Measurements from ENCODE around the gene CYP2C9. TPM values are rescaled to one million over a fixed set of nuclear protein-coding genes. Genes with fewer than 3 reads are reported as not detected.

The CYP2C9 gene
- total and polyA plus RNA-seq, 4 experiments from 2014 or later: not detected

- Histone ChIP-seq H3K4me1 (ENCODE audit: insufficient read depth, low read length) (no peaks in the 10 kb centered on the region), H3K36me3 (ENCODE audit: insufficient read depth, low read length) (no peaks in the 10 kb centered on the region), H3K27me3 (ENCODE audit: insufficient read depth, low read length) (no peaks in the 10 kb centered on the region), H3K4me3 (ENCODE audit: low read length in 2 of 2) (no peak overlapping the region), H3K9me3 (ENCODE audit: control insufficient read depth in 1 of 2, low read length in 2 of 2) (peaks cover 0 to 13% of the 10 kb centered on the region in 2 donors), H3K27ac (ENCODE audit: low read depth, low read length) (no peak overlapping the region)
- intact Hi-C loops (cut with micrococcal nuclease): no loop called here
- Mint-ChIP-seq H3K27me3 (no peaks in the 10 kb centered on the region), H3K9me3 (peaks cover 0 to 32% (median 21%) of the 10 kb centered on the region in 8 donors), H3K4me1 (no peaks in the 10 kb centered on the region), H3K36me3 (no peaks in the 10 kb centered on the region), H3K4me3 (no peak overlapping the region), H3K27ac (no peak overlapping the region)
- no peak for DNase-seq
- POLR2A ChIA-PET (ENCODE audit: partially characterized antibody): no interaction called here
- CTCF ChIA-PET (ENCODE audit: partially characterized antibody): no interaction called here
These were observed 52.9 kb downstream of the CYP2C9 start for GRCh38 chr10:94991243-94991888.

GRCh38 chr10:94992811-94993210 is 54.4 kb downstream of the CYP2C9 start:
- H3K36me3 ChIP-seq (ENCODE audit: insufficient read depth, low read length): no peaks in the 10 kb centered on the region
- intact Hi-C loops (cut with micrococcal nuclease): no loop called here
- H3K27me3 ChIP-seq (ENCODE audit: insufficient read depth, low read length): no peaks in the 10 kb centered on the region
- no peak overlapping the region for H3K27ac ChIP-seq (ENCODE audit: low read depth, low read length)
- no peaks in the 10 kb centered on the region for H3K4me1 ChIP-seq (ENCODE audit: insufficient read depth, low read length)
- H3K4me3 ChIP-seq (ENCODE audit: low read length in 2 of 2): no peak overlapping the region
- H3K36me3 Mint-ChIP-seq: no peaks in the 10 kb centered on the region
- ChIA-PET POLR2A (ENCODE audit: partially characterized antibody) (no interaction called here), CTCF (ENCODE audit: partially characterized antibody) (no interaction called here)
- H3K4me1 Mint-ChIP-seq: no peaks in the 10 kb centered on the region
- no peaks in the 10 kb centered on the region for H3K27me3 Mint-ChIP-seq
- H3K9me3 ChIP-seq (ENCODE audit: control insufficient read depth in 1 of 2, low read length in 2 of 2): peaks cover 0 to 13% of the 10 kb centered on the region in 2 donors
- no peak overlapping the region for H3K27ac Mint-ChIP-seq
- peaks cover 0 to 30% (median 21%) of the 10 kb centered on the region in 8 donors for H3K9me3 Mint-ChIP-seq
- H3K4me3 Mint-ChIP-seq: no peak overlapping the region
- no peak for DNase-seq

GRCh38 chr10:94997741-94998174 is 59.3 kb downstream of the CYP2C9 start:
- no peaks in the 10 kb centered on the region for H3K4me1 ChIP-seq (ENCODE audit: insufficient read depth, low read length)
- DNase-seq: no peak
- Mint-ChIP-seq H3K4me3 (no peak overlapping the region), H3K9me3 (peaks cover 0 to 15% (median 7%) of the 10 kb centered on the region in 8 donors), H3K27me3 (peaks cover 0 to 2% of the 10 kb centered on the region in 2 donors), H3K27ac (no peak overlapping the region), H3K4me1 (no peaks in the 10 kb centered on the region), H3K36me3 (no peaks in the 10 kb centered on the region)
- no peaks in the 10 kb centered on the region for H3K27me3 ChIP-seq (ENCODE audit: insufficient read depth, low read length)
- no peaks in the 10 kb centered on the region for H3K9me3 ChIP-seq (ENCODE audit: control insufficient read depth in 1 of 2, low read length in 2 of 2)
- ChIA-PET CTCF (ENCODE audit: partially characterized antibody) (no interaction called here), POLR2A (ENCODE audit: partially characterized antibody) (no interaction called here)
- H3K27ac ChIP-seq (ENCODE audit: low read depth, low read length): no peak overlapping the region
- intact Hi-C loops (cut with micrococcal nuclease): no loop called here
- no peaks in the 10 kb centered on the region for H3K36me3 ChIP-seq (ENCODE audit: insufficient read depth, low read length)
- no peak overlapping the region for H3K4me3 ChIP-seq (ENCODE audit: low read length in 2 of 2)

GRCh38 chr10:95026461-95026860 is 88.0 kb downstream of the CYP2C9 start:
- no peak for DNase-seq
- intact Hi-C loops (cut with micrococcal nuclease): no loop called here
- Histone ChIP-seq H3K4me3 (ENCODE audit: low read length in 2 of 2) (no peak overlapping the region), H3K4me1 (ENCODE audit: insufficient read depth, low read length) (no peaks in the 10 kb centered on the region), H3K27me3 (ENCODE audit: insufficient read depth, low read length) (no peaks in the 10 kb centered on the region), H3K27ac (ENCODE audit: low read depth, low read length) (no peak overlapping the region), H3K9me3 (ENCODE audit: control insufficient read depth in 1 of 2, low read length in 2 of 2) (no peaks in the 10 kb centered on the region), H3K36me3 (ENCODE audit: insufficient read depth, low read length) (no peaks in the 10 kb centered on the region)
- Mint-ChIP-seq H3K4me1 (no peaks in the 10 kb centered on the region), H3K9me3 (peaks cover 4 to 20% (median 10%) of the 10 kb centered on the region in 8 donors), H3K27ac (no peak overlapping the region), H3K27me3 (peaks cover 1% of the 10 kb centered on the region in 2 donors), H3K36me3 (no peaks in the 10 kb centered on the region), H3K4me3 (no peak overlapping the region)
- CTCF ChIA-PET (ENCODE audit: partially characterized antibody): no interaction called here
- POLR2A ChIA-PET (ENCODE audit: partially characterized antibody): no interaction called here

- Mint-ChIP-seq H3K9me3 (peaks cover 0 to 11% (median 1%) of the 10 kb centered on the region in 8 donors), H3K27ac (no peak overlapping the region), H3K4me1 (no peaks in the 10 kb centered on the region), H3K4me3 (no peak overlapping the region), H3K27me3 (peaks cover 1 to 3% of the 10 kb centered on the region in 2 donors), H3K36me3 (no peaks in the 10 kb centered on the region)
- H3K27ac ChIP-seq (ENCODE audit: low read depth, low read length): no peak overlapping the region
- H3K27me3 ChIP-seq (ENCODE audit: insufficient read depth, low read length): no peaks in the 10 kb centered on the region
- no peaks in the 10 kb centered on the region for H3K9me3 ChIP-seq (ENCODE audit: control insufficient read depth in 1 of 2, low read length in 2 of 2)
- H3K4me1 ChIP-seq (ENCODE audit: insufficient read depth, low read length): no peaks in the 10 kb centered on the region
- H3K4me3 ChIP-seq (ENCODE audit: low read length in 2 of 2): no peak overlapping the region
- ChIA-PET CTCF (ENCODE audit: partially characterized antibody) (no interaction called here), POLR2A (ENCODE audit: partially characterized antibody) (no interaction called here)
- H3K36me3 ChIP-seq (ENCODE audit: insufficient read depth, low read length): no peaks in the 10 kb centered on the region
- no peak for DNase-seq
- intact Hi-C loops (cut with micrococcal nuclease): no loop called here
These were observed 93.2 kb downstream of the CYP2C9 start for GRCh38 chr10:95031656-95032055.

GRCh38 chr10:95034401-95034800 is 95.9 kb downstream of the CYP2C9 start:
- Histone ChIP-seq H3K9me3 (ENCODE audit: control insufficient read depth in 1 of 2, low read length in 2 of 2) (no peaks in the 10 kb centered on the region), H3K27me3 (ENCODE audit: insufficient read depth, low read length) (no peaks in the 10 kb centered on the region), H3K4me3 (ENCODE audit: low read length in 2 of 2) (no peak overlapping the region), H3K36me3 (ENCODE audit: insufficient read depth, low read length) (no peaks in the 10 kb centered on the region), H3K4me1 (ENCODE audit: insufficient read depth, low read length) (no peaks in the 10 kb centered on the region), H3K27ac (ENCODE audit: low read depth, low read length) (no peak overlapping the region)
- H3K4me1 Mint-ChIP-seq: no peaks in the 10 kb centered on the region
- POLR2A ChIA-PET (ENCODE audit: partially characterized antibody): no interaction called here
- intact Hi-C loops (cut with micrococcal nuclease): no loop called here
- no peak for DNase-seq
- H3K36me3 Mint-ChIP-seq: no peaks in the 10 kb centered on the region
- H3K27me3 Mint-ChIP-seq: peaks cover 1 to 2% of the 10 kb centered on the region in 2 donors
- no peak overlapping the region for H3K4me3 Mint-ChIP-seq
- CTCF ChIA-PET (ENCODE audit: partially characterized antibody): no interaction called here
- H3K27ac Mint-ChIP-seq: no peak overlapping the region
- peaks cover 0 to 7% (median 1%) of the 10 kb centered on the region in 8 donors for H3K9me3 Mint-ChIP-seq

- H3K9me3 ChIP-seq (ENCODE audit: control insufficient read depth in 1 of 2, low read length in 2 of 2): no peaks in the 10 kb centered on the region
- Mint-ChIP-seq H3K27me3 (peaks cover 0 to 2% of the 10 kb centered on the region in 2 donors), H3K4me1 (no peaks in the 10 kb centered on the region), H3K9me3 (peaks cover 0 to 5% (median under 1%) of the 10 kb centered on the region in 8 donors), H3K4me3 (no peak overlapping the region), H3K36me3 (no peaks in the 10 kb centered on the region), H3K27ac (no peak overlapping the region)
- intact Hi-C loops (cut with micrococcal nuclease): no loop called here
- H3K27ac ChIP-seq (ENCODE audit: low read depth, low read length): no peak overlapping the region
- ChIA-PET POLR2A (ENCODE audit: partially characterized antibody) (no interaction called here), CTCF (ENCODE audit: partially characterized antibody) (no interaction called here)
- no peaks in the 10 kb centered on the region for H3K4me1 ChIP-seq (ENCODE audit: insufficient read depth, low read length)
- no peak for DNase-seq
- H3K4me3 ChIP-seq (ENCODE audit: low read length in 2 of 2): no peak overlapping the region
- H3K36me3 ChIP-seq (ENCODE audit: insufficient read depth, low read length): no peaks in the 10 kb centered on the region
- H3K27me3 ChIP-seq (ENCODE audit: insufficient read depth, low read length): no peaks in the 10 kb centered on the region
These were observed 97.2 kb downstream of the CYP2C9 start for GRCh38 chr10:95035332-95036295.

Data from CD4-positive, alpha-beta memory T cell (primary cell).